CD4-positive, alpha-beta T cell treated with Interleukin-17A for 4 hours (primary cell): ENCODE measurements around the gene SLC25A22.

Experiments
- DNase-seq: peaks from one replicate; pipeline ENCODE4 v3.0.0-alpha.2; 2020; ENCODE audit warnings: mixed read lengths

Gene SLC25A22

GRCh38 chr11:788953-789940 is 8.8 kb downstream of the SLC25A22 start:
- no peak for DNase-seq

DNA sequence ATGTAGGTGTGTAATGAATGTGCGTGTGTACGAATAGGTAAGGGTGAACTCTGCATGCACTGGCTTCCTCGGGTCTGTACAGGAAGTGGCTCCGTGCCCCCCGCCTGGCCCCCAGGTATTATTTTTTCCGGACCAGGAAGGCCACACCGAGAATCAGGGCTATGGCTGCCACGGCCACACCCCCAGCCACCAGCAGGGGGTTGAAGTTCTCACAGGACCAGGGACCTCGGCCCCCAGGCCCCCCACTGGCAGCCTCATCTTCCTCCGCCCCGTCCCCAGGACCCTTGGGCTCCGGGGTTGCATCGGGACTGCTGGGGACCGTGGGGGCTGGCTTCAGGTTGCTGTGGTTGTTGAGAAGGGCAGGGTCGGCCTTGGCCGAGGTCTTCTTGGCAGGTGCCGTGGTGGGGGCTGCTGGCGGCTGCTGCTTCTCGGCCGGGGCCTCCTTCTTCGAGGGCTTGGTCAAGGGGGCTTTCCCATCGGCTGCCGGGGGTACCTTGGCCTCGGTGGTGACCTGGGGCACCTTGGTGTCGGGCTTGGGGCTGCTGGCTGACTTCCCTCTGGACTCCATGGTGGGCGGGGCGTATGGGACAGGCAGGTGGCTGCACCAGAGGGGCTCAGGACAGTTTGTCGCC is 10.0 kb downstream of the SLC25A22 start:
- no peak for DNase-seq

DNA sequence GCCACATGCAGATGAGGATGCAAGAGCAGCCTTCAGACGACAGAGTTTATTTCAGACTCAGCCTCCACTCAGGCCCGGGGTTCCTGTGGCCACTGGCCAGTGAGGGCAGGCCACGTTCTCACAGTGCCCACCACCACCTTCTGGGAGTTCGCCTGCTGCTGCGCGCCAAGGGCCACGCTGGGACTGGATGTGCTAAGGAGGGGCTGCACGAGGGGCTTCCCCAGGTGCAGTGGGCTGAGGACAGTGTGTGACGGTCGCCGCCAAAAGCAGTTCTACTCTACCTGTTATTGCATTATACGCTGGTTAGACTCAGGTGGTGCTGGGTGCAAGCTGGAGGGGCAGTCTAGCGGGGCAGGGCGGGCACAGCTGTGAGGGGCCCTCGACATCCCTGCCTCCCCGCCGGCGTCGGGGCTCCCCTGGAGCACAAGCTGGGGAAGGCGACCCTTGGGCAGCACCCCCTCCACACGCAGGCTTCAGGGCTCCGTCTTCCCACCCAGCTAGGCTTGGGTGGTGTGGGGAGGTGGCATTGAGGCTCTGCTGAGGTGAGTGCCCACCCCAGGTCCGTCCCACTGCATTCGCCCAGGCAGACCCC is 10.9 kb downstream of the SLC25A22 start:
- DNase-seq = no peak

GRCh38 chr11:786235-787083 is 11.6 kb downstream of the SLC25A22 start:
- no peak for DNase-seq

- DNase-seq = peak; percentile 49
These were observed 14.5 kb downstream of the SLC25A22 start for GRCh38 chr11:783581-784015.

DNA sequence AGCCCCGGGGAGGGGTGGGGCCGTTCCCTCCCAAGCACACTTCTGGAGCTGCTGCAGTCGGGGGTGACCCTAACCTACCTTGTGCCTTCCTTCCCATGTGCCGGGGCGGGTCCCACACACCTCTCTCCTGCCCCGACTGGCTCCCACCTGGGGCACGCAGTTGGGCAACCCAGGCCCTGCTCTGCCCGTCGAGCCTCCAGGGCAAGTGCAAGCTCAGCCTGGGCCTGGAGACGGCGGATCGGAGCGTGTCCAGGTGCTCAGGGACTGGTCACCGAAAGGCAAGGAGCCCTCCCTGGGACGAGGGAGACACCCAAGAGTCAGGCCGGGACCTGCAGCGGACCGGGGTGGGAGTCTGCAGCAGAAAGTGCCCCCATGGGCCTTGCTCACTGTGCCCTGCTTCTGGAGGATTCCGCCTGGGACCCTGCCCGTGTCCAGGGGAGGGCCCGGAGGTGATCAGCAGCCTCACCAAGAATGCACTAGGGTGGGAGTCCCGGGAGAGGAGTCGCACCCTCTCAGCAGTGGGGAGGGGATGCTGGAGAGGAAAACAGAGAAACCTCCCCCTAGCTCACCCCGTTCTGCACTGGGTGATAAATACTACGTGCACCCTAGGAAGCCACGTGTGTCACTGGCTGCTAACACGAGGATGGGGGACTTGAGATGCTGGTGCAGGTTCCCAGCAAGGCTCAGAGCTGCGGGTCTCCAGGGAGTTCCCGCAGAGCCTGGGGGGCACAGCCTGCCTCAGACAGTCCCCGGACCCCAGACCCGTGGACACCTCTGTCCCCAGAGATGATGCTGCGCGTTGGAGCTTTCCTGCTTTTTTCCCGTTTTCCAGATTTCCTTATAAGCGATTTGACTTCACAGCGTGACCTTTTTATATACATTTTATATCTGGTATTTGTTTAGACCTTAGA is 15.6 kb downstream of the SLC25A22 start:
- no peak for DNase-seq

DNA sequence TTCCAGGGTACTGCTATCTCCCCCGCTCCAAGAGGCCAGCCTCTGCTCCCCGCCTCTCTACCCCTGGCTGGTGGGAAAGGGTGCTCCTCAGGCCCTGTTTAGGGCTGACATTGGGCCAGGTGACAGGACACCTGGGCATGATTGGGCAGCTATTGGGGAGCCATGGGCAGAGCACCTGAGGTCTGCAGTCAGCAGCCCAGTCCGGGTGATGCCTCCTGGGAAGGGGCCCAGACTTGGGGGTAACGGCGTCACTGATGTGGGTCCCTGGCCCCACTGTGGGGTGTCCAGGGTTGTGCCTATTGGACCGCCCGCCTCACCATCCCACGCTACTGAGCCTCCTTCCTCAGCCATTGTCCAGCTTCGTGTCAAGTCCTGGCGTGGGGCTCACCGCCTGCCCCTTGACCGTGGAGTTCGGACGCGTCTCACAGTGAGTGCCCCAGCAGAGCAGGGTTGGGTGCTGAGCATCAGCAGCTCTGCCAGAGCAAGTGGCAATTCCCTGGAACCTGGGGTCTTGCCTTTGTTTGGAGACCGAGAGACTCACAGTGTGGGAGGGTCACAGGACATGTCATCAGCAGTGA is 18.0 kb downstream of the SLC25A22 start:
- DNase-seq = no peak

DNA sequence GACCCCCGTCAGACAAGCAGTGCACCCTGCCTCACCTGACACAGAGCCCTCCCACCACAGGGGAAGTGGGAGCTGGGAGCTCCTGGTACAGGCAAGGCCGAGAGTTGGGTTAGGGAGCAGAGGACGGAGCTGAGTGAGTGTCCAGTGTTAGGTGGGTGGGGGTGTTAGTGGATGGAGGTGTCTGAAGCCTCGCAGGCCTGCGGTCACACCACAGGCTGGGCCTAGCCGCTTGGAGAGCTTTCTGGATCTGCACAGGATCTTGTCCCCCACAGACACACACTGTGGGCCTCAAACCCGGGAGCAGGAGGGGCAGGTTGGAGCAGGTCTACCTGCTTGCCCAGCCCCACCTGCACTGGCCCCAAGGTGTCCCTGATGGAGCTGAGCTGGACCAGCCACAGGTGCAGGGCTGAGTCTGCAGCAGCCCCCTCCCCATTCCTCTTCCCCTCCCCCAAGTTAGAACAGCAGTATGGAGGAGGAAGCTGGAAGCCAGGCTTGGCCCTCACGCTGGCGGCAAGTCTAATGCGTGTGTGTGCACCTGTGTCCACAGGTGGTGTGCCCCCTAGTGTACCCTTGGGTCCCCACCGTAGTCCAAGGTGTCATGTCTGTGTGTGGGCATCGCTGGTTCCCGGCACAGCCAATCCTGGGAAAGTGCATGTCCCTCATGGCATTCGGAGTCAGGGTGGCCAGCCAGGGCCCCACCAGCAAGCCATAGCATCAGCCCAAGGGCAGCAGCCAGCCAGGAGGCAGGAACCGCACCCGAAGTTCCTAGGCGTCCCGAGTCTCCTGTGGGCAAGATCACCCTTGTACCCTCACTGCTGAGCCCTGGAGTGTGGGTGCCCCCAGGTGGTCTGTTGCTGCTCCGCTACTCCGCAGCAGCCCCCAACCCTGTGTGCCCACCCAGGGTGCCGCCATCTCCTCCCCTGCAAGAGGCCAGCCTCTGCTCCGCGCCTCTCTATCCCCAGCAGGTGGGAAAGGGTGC is 18.8 kb downstream of the SLC25A22 start:
- no peak for DNase-seq

- DNase-seq = peak; percentile 96
These were observed 20.5 kb downstream of the SLC25A22 start, which contains the start of gene GATD1 for GRCh38 chr11:777288-778255. TSS of gene GATD1 (minus strand) at chr11:777487. CDS start at chr11:777462, 25 bp downstream.

GRCh38 chr11:776561-777287 is 21.4 kb downstream of the SLC25A22 start:
- no peak for DNase-seq

GRCh38 chr11:776263-776560 is 21.9 kb downstream of the SLC25A22 start:
- no peak for DNase-seq

DNA sequence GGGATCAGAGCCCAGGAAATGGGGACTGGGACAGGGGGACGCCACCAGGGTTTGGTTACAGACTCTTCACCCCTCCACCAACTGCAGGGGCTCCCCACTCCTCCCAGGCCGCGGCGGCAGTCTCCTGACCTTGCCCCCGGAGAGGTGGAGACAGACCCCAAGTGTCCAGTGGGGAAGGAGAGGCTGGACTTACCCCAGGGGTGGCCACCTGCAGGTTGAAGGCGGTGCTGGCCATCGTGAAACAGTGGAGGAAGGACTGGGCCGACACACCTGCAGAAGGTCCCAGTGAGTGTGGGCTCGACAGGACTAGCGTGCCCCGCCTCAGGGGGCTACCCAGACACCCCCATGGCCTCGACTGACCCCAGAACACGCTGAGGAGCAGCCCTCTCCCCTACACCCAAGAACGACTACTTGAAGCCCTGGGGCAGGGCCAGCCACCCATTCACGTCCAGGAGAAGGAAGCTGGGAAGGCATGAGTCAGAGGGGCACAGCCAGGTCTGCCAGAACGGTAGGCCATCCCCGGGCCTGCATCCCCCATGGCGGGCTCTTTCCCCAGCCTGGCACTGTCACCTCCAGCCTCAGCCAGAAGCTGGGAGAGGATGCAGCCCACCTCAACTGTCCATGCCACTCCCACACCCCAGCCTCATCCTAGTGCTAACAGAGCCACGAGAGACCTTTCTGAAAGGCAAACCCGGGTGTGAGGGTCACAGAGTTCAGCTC is 23.0 kb downstream of the SLC25A22 start:
- no peak for DNase-seq

GRCh38 chr11:773830-774229 is 24.3 kb downstream of the SLC25A22 start:
- no peak for DNase-seq

DNA sequence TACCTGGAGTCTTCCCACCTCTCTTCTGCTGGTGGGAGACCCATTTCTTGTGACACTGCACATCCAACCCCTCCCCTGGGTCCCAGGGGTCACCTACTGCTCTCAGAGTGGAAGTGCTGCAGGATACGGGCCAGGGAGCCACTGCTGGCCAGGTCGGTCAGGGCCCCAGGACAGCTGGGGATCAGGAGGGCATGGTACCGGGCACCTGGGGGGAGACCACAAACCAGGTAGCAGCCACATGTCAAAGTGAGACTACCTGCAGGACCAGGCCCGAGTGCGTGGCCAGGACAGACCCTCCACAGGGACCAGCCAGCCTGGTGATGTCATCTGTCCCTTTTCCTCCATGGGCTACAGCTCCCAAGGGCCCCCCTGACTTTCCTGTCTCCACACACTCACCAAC is 24.7 kb downstream of the SLC25A22 start:
- DNase-seq = no peak

GRCh38 chr11:772429-773390 is 25.4 kb downstream of the SLC25A22 start:
- no peak for DNase-seq

DNA sequence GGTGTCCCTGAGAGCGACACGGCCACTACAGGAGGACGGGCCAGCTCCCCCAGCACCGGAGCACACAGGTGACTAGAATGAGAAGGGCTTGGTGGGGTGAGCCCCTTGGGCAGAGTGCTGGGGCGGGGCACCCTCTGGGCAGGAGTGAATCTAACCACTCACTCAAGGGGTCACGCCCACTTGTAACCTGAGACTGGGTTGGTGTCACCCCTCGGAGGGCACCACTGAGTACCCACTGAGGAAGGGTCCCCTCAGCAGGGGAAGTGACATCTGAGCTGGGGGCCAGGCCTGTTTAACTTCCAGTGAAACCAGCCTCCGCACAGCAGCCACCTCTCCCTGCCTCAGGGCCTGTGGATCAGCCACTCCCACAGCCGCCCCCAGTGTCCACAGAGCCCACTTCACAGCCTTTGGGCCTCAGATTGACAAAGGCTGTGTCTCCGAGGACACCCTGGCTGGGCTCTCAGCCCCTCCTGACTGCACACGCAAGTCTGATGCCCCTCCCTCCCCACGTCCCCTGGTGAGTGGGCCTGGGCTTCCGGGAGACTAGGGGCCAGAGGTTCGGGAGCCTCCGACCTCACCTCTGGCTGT is 26.4 kb downstream of the SLC25A22 start:
- DNase-seq = no peak
